ENCODE data around the gene PKLR. TPM values are rescaled to one million over a fixed set of nuclear protein-coding genes. Genes with fewer than 3 reads are reported as not detected.

The PKLR gene
- total RNA-seq, 2 donors from 2014 or later: not detected

GRCh38 chr1:155282488-155283091 lies 18.6 kb downstream of the PKLR start:
- no peak for DNase-seq (ENCODE audit: low spot score)
- TF ChIP-seq, protein P1, sequence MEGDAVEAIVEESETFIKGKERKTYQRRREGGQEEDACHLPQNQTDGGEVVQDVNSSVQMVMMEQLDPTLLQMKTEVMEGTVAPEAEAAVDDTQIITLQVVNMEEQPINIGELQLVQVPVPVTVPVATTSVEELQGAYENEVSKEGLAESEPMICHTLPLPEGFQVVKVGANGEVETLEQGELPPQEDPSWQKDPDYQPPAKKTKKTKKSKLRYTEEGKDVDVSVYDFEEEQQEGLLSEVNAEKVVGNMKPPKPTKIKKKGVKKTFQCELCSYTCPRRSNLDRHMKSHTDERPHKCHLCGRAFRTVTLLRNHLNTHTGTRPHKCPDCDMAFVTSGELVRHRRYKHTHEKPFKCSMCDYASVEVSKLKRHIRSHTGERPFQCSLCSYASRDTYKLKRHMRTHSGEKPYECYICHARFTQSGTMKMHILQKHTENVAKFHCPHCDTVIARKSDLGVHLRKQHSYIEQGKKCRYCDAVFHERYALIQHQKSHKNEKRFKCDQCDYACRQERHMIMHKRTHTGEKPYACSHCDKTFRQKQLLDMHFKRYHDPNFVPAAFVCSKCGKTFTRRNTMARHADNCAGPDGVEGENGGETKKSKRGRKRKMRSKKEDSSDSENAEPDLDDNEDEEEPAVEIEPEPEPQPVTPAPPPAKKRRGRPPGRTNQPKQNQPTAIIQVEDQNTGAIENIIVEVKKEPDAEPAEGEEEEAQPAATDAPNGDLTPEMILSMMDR (IDR thresholded peaks at IDR 0.05): no peak
- Histone ChIP-seq H3K27me3 (replicated peaks; ENCODE audit: insufficient read depth) (no peaks in the 10 kb centered on the region), H3K27ac (no peak overlapping the region), H3K4me1 (ENCODE audit: control insufficient read depth in 1 of 2, low read depth in 2 of 2) (peaks cover 6 to 9% of the 10 kb centered on the region in 2 donors), H3K4me3 (no peak overlapping the region), H3K36me3 (no peaks in the 10 kb centered on the region), H3K9me3 (no peaks in the 10 kb centered on the region)
- ATAC-seq (ENCODE audit: insufficient number of reproducible peaks, low FRiP score, low read depth): no peak

DNA sequence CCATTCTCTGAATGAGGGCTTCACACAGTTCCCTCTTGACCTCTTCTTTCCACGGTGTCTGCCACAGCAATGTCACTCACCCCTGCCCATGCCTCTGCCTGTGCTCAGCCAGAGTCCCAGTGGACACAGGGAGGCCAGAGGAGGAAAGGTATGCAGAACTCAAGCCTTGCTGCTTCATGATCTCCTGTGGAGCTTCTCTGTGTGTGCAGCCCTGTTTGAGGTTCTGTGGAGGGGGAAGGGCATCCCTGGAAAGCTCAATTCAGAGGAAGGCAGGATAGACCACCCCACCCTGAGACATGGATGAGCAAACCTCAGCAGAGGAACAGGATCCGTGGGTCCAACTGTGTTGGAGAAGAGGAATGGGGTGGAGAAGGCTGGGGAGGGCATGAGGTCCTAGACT lies 22.0 kb downstream of the PKLR start:
- no peak overlapping the region for H3K4me3 ChIP-seq
- no peak overlapping the region for H3K27ac ChIP-seq
- no peaks in the 10 kb centered on the region for H3K9me3 ChIP-seq
- ATAC-seq (ENCODE audit: insufficient number of reproducible peaks, low FRiP score, low read depth) (no peak), DNase-seq (ENCODE audit: low spot score) (no peak)
- TF ChIP-seq, protein P1 (IDR thresholded peaks at IDR 0.05): no peak
- H3K36me3 ChIP-seq: no peaks in the 10 kb centered on the region
- peaks cover 11 to 14% of the 10 kb centered on the region in 2 donors for H3K4me1 ChIP-seq (ENCODE audit: control insufficient read depth in 1 of 2, low read depth in 2 of 2)
- H3K27me3 ChIP-seq (replicated peaks; ENCODE audit: insufficient read depth): no peaks in the 10 kb centered on the region

- ATAC-seq (ENCODE audit: insufficient number of reproducible peaks, low FRiP score, low read depth) (no peak), DNase-seq (ENCODE audit: low spot score) (no peak)
- TF ChIP-seq, protein P1 (IDR thresholded peaks at IDR 0.05): no peak
- H3K9me3 ChIP-seq: no peaks in the 10 kb centered on the region
- peaks cover 11 to 18% of the 10 kb centered on the region in 2 donors for H3K4me1 ChIP-seq (ENCODE audit: control insufficient read depth in 1 of 2, low read depth in 2 of 2)
- no peak overlapping the region for H3K4me3 ChIP-seq
- no peaks in the 10 kb centered on the region for H3K27me3 ChIP-seq (replicated peaks; ENCODE audit: insufficient read depth)
- H3K27ac ChIP-seq: no peak overlapping the region
- H3K36me3 ChIP-seq: no peaks in the 10 kb centered on the region
Measured at GRCh38 chr1:155278689-155279160, 22.5 kb downstream of the PKLR start.

DNA sequence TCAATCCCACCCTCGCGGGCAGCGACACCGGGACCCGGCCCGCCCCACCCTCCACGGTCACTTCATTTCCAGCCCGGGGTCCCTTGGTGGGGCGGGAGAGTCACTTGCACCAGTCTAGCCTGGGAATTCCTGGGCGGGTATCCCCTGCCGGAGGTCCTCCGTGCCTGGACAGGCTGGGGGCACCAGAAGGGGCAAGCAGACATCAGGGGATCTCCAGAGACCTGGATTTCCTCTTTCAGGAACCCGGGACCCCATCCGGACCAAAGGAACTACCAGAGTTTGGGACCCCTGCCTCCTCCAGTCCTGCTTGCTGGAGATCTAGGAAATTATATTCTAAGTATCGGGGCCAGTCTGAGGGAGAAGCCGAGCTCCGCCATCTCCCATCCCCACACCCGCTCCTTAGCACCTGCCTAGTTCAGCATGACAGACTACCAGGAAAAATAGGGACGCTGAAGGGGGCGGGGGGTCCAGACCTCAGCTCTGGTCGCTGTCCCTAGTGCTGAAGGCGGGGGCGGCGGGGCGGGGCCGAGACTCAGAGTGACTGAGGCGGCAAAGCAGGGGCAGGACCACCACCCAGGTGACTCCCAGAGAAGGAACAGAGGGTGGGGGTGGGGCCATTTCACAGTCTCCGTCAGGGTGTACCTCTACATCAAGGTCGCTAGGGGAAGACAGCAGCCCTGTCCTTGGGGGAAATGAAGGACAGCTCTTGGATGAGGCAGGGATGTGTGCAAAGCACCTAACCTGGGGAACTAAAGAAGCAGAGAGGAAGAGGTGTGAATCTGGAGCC lies 23.1 kb downstream of the PKLR start:
- H3K4me3 ChIP-seq: peak overlapping the region; percentile 89
- no peaks in the 10 kb centered on the region for H3K27me3 ChIP-seq (replicated peaks; ENCODE audit: insufficient read depth)
- H3K4me1 ChIP-seq (ENCODE audit: control insufficient read depth in 1 of 2, low read depth in 2 of 2): peaks cover 11 to 19% of the 10 kb centered on the region in 2 donors
- peak overlapping the region; percentile 48 to 52 for H3K27ac ChIP-seq
- no peaks in the 10 kb centered on the region for H3K36me3 ChIP-seq
- ATAC-seq (ENCODE audit: insufficient number of reproducible peaks, low FRiP score, low read depth) (no peak), DNase-seq (ENCODE audit: low spot score) (no peak)
- TF ChIP-seq, protein P1 (IDR thresholded peaks at IDR 0.05): peak; percentile 23
- H3K9me3 ChIP-seq: no peaks in the 10 kb centered on the region
